HG02870 (cell line): ENCODE results near the gene DDAH1.

Source experiments
- ATAC-seq: cut with Tn5 transposase; IDR thresholded peaks from one replicate; pipeline ENCODE4 v1.9.1; 2021; ENCODE audit warnings: mild to moderate bottlenecking, moderate library complexity; ENCODE audit not compliant: unreplicated experiment

The DDAH1 gene

GRCh38 chr1:85397490-85398032 lies 67.4 kb downstream of the DDAH1 start:
- no peak for ATAC-seq

- ATAC-seq = no peak
Observed at GRCh38 chr1:85396194-85396593, 68.8 kb downstream of the DDAH1 start.

- ATAC-seq = no peak
Observed at GRCh38 chr1:85394130-85394529, 70.8 kb downstream of the DDAH1 start.

- ATAC-seq = no peak
Observed at GRCh38 chr1:85393490-85393889, 71.5 kb downstream of the DDAH1 start.

- no peak for ATAC-seq
Observed at GRCh38 chr1:85388416-85388815, 76.5 kb downstream of the DDAH1 start.

GRCh38 chr1:85387781-85388180 lies 77.2 kb downstream of the DDAH1 start:
- ATAC-seq = no peak

- ATAC-seq = no peak
Observed at GRCh38 chr1:85386068-85386722, 78.8 kb downstream of the DDAH1 start.

GRCh38 chr1:85379203-85380136 lies 85.5 kb downstream of the DDAH1 start:
- ATAC-seq = no peak

GRCh38 chr1:85378534-85378933 lies 86.4 kb downstream of the DDAH1 start:
- no peak for ATAC-seq

GRCh38 chr1:85376356-85376755 lies 88.6 kb downstream of the DDAH1 start:
- no peak for ATAC-seq

- no peak for ATAC-seq
Observed at GRCh38 chr1:85375493-85375892, 89.5 kb downstream of the DDAH1 start.

GRCh38 chr1:85374160-85374559 lies 90.8 kb downstream of the DDAH1 start:
- ATAC-seq = no peak

GRCh38 chr1:85373378-85373708 lies 91.6 kb downstream of the DDAH1 start:
- ATAC-seq = no peak

GRCh38 chr1:85372683-85373377 lies 92.1 kb downstream of the DDAH1 start:
- no peak for ATAC-seq

- ATAC-seq = no peak
Observed at GRCh38 chr1:85371021-85371420, 93.9 kb downstream of the DDAH1 start.

GRCh38 chr1:85368073-85368770 lies 96.7 kb downstream of the DDAH1 start:
- no peak for ATAC-seq

- no peak for ATAC-seq
Observed at GRCh38 chr1:85366391-85367170, 98.4 kb downstream of the DDAH1 start.

- no peak for ATAC-seq
Observed at GRCh38 chr1:85365851-85366250, 99.1 kb downstream of the DDAH1 start.

GRCh38 chr1:85363521-85363920 lies 101.4 kb downstream of the DDAH1 start:
- ATAC-seq = no peak

GRCh38 chr1:85363092-85363491 lies 101.9 kb downstream of the DDAH1 start:
- ATAC-seq = no peak
